HG02938 (cell line): ENCODE results near the gene RAPSN.
"Not testable (repeated sequence)": the region's sequence is repeated elsewhere in the genome, so short reads cannot be mapped to it uniquely, and the experiment has no call there.

Source experiments
- ATAC-seq: cut with Tn5 transposase; IDR thresholded peaks from one replicate; pipeline ENCODE4 v1.9.1; 2021; ENCODE audit warnings: mild to moderate bottlenecking, moderate library complexity; ENCODE audit not compliant: unreplicated experiment

Gene RAPSN

GRCh38 chr11:47466701-47467250, 17.8 kb upstream of the RAPSN start:
- no peak for ATAC-seq

GRCh38 chr11:47466201-47466600, 17.3 kb upstream of the RAPSN start:
- ATAC-seq = no peak

DNA sequence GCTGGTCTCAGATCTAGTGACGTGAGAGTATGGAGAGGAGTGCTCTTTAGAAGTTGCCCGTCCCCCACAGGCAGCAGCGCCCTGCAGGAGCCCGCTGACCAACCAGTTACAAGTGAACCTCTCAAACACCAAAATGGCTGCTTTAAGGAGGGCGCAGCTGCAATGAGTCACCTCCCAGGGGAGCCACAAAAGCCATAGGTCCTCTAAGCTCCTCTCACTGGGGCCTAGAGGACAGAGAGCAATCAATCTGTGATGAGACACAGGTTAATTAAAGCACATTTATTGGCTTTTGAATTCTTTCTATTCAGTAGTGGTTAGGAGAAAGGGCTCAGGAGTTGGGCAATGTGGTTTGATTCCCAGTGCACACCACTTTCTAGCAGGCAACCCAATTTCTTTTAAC, 15.5 kb upstream of the RAPSN start:
- ATAC-seq = no peak

- no peak for ATAC-seq
These were observed 12.9 kb upstream of the RAPSN start for GRCh38 chr11:47461876-47462275.

- ATAC-seq = no peak
These were observed 11.8 kb upstream of the RAPSN start for GRCh38 chr11:47460571-47461235.

DNA sequence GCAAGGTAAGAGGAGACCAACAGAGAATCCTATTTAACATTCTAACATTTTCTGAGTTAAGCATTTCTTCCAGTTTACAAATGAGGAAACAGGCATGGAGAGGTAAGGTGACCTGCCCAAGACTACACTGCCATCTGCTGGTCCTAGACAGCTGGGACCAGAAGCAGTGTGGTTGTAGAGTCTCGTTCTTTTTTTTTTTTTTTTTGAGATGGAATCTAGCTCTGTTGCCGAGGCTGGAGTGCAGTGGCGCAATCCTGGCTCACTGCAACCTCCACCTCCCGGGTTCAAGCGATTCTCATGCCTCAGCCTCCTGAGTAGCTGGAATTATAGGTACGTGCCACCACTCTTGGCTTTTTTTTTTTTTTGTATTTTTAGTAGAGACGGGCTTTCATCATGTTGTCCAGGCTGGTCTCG, 5.3 kb upstream of the RAPSN start:
- not testable (repeated sequence) for ATAC-seq

DNA sequence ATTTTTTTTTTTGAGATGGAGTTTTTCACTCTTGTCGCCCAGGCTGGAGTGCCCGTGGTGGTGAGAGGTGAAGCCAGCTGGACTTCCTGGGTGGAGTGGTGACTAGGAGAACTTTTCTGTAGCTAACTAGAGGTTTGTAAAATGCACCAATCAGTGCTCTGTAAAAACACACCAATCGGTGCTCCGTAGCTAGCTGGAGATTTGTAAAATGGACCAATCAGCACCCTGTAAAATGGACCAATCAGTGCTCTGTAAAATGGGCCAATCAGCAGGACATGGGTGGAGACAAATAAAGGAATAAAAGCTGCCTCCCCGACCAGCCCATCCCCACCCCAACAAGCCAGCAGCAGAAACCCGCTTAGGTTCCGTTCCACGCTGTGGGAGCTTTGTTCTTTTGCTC, 4.4 kb upstream of the RAPSN start:
- no peak for ATAC-seq

- ATAC-seq = no peak
These were observed 3.1 kb upstream of the RAPSN start for GRCh38 chr11:47451990-47452389.

- no peak for ATAC-seq
These were observed 2.5 kb upstream of the RAPSN start for GRCh38 chr11:47451436-47451835.

DNA sequence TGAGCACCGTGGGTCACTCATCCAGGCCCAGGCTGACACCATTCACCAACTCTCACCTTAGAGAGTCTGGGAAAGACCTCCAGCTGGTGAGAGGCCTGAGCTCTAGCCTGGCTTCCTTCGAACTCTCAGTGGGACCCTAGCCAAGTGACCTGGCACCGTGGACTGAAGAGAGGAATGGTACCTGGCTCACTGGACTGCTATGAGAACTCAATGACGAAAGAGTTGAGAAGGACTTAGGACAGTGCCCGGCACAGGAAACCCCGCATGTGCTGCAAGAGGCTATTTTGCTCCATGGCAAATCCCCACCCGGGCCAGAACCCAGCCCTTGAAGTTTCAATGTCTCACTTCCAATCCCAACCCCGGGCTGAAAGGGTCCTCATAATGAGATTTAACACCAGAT, 605 bp upstream of the RAPSN start:
- no peak for ATAC-seq

DNA sequence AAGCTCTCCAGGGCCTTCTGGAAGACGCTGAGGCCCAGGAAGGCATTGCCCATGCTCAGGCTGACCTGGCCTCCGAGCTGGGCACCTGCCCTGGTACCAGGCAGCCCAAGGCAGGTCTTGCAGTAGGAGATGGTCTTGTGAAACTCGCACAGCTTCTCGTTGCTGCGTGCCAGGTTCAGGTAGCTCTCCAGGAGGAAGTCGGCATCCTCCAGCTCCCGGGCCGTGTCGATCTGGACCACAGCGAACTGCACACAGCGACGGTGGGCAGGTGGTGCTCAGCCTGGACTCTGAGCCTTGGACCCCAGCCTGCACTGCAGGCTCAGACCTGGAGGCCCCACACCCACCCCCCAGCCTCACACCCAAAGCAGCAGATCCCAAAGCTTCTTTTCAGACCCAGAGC, 1.0 kb downstream of the RAPSN start:
- ATAC-seq = no peak

DNA sequence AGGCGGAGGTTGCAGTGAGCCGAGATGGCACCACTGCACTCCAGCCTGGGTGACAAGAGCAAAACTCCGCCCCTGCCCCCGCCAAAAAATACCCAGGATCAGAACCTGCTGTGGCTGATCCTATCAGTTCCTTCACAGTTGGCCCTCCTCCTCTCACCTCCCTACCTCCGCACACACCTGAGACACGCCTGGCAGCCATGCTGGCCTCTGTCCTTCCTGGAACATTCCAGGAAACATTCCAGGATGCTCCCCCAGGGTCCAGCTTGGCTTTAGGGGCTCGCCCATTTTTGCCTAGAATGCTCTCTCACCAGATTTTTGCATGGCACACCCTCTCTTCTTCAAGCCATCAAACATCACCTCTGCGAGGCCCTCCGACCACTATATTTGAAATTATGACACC, 2.1 kb downstream of the RAPSN start:
- ATAC-seq = no peak

DNA sequence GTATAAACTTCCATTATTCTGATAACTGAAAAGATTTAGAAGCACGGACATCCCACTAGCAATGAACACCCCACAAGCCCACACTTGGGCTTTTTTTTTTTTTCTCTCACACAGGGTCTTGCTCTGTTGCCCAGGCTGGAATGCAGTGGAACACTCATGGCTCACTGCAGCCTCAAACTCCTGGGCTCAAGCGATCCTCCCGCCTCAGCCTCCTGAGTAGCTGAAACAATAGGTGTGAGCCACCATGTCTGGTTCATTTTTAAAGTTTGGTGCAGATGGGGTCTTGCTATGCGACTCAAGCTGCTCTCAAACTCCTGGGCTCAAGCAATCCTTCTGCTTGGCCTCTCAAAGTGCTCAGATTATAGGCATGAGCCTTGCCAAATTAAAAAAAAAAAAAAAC, 3.1 kb downstream of the RAPSN start:
- ATAC-seq = no peak

- ATAC-seq = no peak
These were observed 5.1 kb downstream of the RAPSN start for GRCh38 chr11:47443817-47444216.

DNA sequence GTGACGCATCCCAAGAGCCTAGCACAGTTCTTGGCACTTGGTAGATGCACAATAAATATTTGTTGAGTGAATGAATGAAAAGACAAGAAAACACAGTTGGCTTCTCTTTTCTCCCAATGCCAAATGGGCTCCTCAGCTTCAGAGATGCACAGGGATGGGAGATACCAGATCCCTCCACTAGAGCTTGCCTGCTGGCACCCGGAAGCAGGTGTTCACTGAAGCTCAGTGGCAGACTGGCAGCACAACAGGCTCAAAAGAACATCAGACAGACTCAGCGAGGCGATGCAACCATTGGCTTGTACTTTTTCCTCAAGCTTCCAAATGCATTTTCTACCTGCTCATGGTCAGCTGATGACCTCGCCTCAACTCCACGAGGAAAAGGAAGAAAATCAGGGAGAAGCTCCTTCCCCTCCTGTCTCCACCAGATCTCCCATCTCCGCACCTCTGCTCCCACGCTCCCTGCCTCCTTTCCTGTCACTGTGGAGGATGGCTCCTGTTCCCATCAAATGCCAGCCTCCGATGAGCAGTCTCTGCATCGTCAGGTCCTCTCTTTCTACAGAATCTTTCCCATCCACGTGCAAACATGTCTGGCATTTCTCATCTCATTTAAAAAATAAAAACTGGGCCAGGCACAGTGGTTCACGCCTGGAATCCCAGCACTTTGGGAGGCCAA, 5.8 kb downstream of the RAPSN start:
- ATAC-seq = no peak

- no peak for ATAC-seq
These were observed 6.4 kb downstream of the RAPSN start for GRCh38 chr11:47442514-47442913.

- no peak for ATAC-seq
These were observed 7.5 kb downstream of the RAPSN start for GRCh38 chr11:47441421-47441820.

GRCh38 chr11:47440054-47440476, 8.9 kb downstream of the RAPSN start:
- ATAC-seq = no peak

- no peak for ATAC-seq
These were observed 10.2 kb downstream of the RAPSN start for GRCh38 chr11:47438721-47439120.

DNA sequence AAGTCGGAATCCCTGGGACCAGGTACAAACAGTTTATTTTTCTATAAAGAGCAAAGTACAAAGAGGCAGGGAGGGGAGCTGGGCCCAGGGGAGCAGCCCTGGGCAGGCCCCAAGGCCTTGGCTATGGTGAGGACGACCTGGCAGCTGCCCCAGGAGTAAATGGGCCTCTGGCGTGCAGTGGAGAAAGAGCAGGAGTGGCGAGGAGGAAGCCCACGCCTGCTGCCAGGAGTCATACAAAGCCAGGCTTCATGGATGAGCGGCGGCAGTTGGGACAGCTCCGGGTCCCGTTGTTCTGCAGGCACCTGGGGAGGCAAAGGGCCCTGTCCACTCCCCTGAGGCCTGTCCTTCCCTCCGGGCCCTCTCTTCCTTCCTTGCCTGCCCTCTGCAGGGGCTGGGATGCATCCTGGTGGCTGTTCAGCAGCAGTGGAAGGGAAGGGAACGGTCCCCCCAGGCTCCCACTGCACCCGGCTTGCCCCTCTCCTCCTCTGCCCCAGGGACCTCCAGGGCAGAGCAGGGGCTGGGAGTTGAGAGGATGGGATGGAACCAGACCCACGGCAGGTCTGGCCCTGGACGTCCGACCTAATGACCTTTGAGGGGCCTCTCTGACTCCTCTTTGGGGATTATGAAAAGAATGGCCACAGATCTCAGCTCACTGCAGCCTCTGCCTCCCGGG, 11.1 kb downstream of the RAPSN start:
- no peak for ATAC-seq

- ATAC-seq = no peak
These were observed 11.7 kb downstream of the RAPSN start for GRCh38 chr11:47437218-47437745.

DNA sequence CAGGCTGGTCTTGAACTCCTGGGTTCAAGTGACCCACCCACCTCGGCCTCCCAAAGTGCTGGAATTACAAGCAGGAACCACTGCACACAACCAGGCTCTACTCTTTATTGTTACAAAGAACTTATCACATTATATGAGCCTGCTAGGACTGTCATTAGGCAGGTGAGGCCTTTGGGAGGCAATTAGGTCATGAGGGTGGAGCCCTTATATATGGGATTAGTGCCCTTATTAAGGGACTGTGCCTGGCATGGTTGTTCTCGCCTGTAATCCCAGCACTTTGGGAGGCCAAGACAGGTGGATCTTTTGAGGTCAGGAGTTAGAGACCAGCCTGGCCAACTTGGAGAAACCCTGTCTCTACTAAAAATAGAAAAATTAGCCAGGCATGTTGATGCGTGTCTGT, 12.2 kb downstream of the RAPSN start:
- no peak for ATAC-seq
